GM21723 (cell line): ENCODE results near the gene CYTIP.
"Not testable (repeated sequence)": the region's sequence is repeated elsewhere in the genome, so short reads cannot be mapped to it uniquely, and the experiment has no call there.

Experiments
- ATAC-seq: cut with Tn5 transposase; IDR thresholded peaks from one replicate; pipeline ENCODE4 v1.9.1; 2021; ENCODE audit warnings: mild to moderate bottlenecking, moderate library complexity; ENCODE audit not compliant: unreplicated experiment

Gene CYTIP

GRCh38 chr2:157386247-157386646, 57.6 kb downstream of the CYTIP start:
- no peak for ATAC-seq

DNA sequence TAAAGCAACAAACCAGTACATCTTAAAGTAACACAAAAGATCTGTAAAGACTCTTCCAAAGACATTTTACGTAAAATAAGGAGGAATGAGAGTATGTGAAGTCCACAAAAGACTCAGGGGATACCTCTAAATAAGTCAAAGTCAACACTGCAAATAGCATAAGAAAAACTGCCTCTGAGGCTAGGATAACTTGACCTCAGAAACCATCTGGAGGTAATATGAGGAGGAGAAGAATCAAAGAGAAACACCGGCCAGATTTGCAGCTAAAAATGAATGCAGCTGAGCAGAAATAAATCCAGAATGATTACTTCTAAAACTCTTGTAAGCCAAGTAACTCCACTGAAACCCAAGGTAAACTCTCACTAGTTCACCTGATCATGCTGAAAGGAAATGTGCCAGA, 66.0 kb downstream of the CYTIP start:
- no peak for ATAC-seq

DNA sequence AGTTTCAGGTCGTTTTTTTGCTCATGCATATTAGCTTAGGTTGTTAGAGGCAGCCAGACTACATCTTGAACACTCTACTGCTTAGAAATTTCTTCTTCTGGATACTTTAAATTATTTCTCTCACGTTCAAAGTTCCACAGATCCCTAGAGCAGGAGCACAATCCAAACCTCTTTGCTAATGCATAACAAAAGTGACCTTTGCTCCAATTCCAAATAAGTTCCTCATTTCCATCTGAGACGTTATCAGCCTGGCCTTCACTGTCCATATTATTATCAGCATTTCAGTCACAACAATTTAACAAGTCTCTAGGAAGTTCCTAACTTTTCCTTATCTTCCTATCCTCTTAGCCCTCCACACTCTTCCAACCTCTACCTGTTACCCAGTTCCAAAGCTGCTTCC, 67.8 kb downstream of the CYTIP start:
- ATAC-seq = no peak

DNA sequence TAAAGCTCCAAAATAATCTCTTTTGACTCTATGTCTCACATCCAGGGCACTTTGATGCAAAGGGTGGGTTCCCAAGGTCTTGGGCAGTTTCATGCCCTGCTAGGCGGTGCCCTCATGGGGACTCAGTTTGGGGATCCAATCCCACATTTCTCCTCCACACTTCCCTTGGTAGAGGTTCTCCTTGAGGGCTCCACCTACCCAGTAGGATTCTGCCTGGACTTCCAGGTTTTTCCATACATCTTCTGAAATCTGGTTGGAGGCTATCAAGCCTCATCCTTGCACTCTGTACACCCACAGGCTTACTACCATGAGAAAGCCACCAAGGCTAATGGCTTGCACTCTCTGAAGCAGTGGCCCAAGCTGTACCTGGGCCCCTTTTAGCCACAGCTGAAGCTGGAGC, 68.5 kb downstream of the CYTIP start:
- ATAC-seq = no peak

GRCh38 chr2:157368508-157368907, 75.4 kb downstream of the CYTIP start:
- ATAC-seq = not testable (repeated sequence)

GRCh38 chr2:157367704-157368103, 76.2 kb downstream of the CYTIP start:
- ATAC-seq = no peak
